HG03558 (cell line): ENCODE data around the gene TOMM20.
"Not testable (repeated sequence)": the region's sequence is repeated elsewhere in the genome, so short reads cannot be mapped to it uniquely, and the experiment has no call there.

Experiments
- ATAC-seq: cut with Tn5 transposase; IDR thresholded peaks from one replicate; pipeline ENCODE4 v1.9.1; 2021; ENCODE audit warnings: moderate number of reproducible peaks; ENCODE audit not compliant: unreplicated experiment; ENCODE audit errors: extremely low read depth

The TOMM20 gene

GRCh38 chr1:235085411-235086117 lies 43.1 kb downstream of the TOMM20 start:
- not testable (repeated sequence) for ATAC-seq

GRCh38 chr1:235080788-235081187 lies 47.8 kb downstream of the TOMM20 start:
- not testable (repeated sequence) for ATAC-seq

- ATAC-seq: not testable (repeated sequence)
These were observed 48.4 kb downstream of the TOMM20 start for GRCh38 chr1:235080297-235080657.

- no peak for ATAC-seq
These were observed 49.0 kb downstream of the TOMM20 start for GRCh38 chr1:235079443-235080296.

GRCh38 chr1:235078480-235079381 lies 49.9 kb downstream of the TOMM20 start:
- ATAC-seq: no peak

GRCh38 chr1:235077571-235078479 lies 50.8 kb downstream of the TOMM20 start:
- ATAC-seq: no peak

- no peak for ATAC-seq
These were observed 51.5 kb downstream of the TOMM20 start for GRCh38 chr1:235077163-235077540.

GRCh38 chr1:235076504-235077162 lies 52.0 kb downstream of the TOMM20 start:
- no peak for ATAC-seq

GRCh38 chr1:235075777-235076308 lies 52.8 kb downstream of the TOMM20 start:
- ATAC-seq: no peak

- ATAC-seq: peak; percentile 32
These were observed 53.4 kb downstream of the TOMM20 start for GRCh38 chr1:235075048-235075776.

- ATAC-seq: no peak
These were observed 54.1 kb downstream of the TOMM20 start for GRCh38 chr1:235074523-235075047.

- ATAC-seq: no peak
These were observed 54.6 kb downstream of the TOMM20 start for GRCh38 chr1:235073968-235074522.

- no peak for ATAC-seq
These were observed 55.2 kb downstream of the TOMM20 start for GRCh38 chr1:235073331-235073967.

- not testable (repeated sequence) for ATAC-seq
These were observed 56.1 kb downstream of the TOMM20 start for GRCh38 chr1:235072577-235072976.

- no peak for ATAC-seq
These were observed 56.5 kb downstream of the TOMM20 start for GRCh38 chr1:235072096-235072495.

- no peak for ATAC-seq
These were observed 57.8 kb downstream of the TOMM20 start for GRCh38 chr1:235070819-235071218.
